ENCODE data around the gene JMJD1C.

- TF ChIP-seq POLR2A (IDR thresholded peaks at IDR 0.05): no peak
- TF ChIP-seq, protein P1, sequence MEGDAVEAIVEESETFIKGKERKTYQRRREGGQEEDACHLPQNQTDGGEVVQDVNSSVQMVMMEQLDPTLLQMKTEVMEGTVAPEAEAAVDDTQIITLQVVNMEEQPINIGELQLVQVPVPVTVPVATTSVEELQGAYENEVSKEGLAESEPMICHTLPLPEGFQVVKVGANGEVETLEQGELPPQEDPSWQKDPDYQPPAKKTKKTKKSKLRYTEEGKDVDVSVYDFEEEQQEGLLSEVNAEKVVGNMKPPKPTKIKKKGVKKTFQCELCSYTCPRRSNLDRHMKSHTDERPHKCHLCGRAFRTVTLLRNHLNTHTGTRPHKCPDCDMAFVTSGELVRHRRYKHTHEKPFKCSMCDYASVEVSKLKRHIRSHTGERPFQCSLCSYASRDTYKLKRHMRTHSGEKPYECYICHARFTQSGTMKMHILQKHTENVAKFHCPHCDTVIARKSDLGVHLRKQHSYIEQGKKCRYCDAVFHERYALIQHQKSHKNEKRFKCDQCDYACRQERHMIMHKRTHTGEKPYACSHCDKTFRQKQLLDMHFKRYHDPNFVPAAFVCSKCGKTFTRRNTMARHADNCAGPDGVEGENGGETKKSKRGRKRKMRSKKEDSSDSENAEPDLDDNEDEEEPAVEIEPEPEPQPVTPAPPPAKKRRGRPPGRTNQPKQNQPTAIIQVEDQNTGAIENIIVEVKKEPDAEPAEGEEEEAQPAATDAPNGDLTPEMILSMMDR (IDR thresholded peaks at IDR 0.05): no peak
Measured at GRCh38 chr10:63129888-63130287, 335.9 kb downstream of the JMJD1C start.
